T-cell (primary cell): Measurements from ENCODE around the gene TPD52L2. TPM values are rescaled to one million over a fixed set of nuclear protein-coding genes. Genes with fewer than 3 reads are reported as not detected.

Experiments
- ATAC-seq, 4 experiments: fragments of 200-7000 bp in 3 of 4; fragments of 150-1000 bp in 1 of 4; cut with Tn5 transposase; replicated peaks in 1 of 4; 1 replicate in 3 of 4; 2 replicates in 1 of 4; pipeline ENCODE4 v1.10.0; 2021; ENCODE audit warnings: moderate library complexity in 3 of 4, mild to moderate bottlenecking in 2 of 4, moderate number of reproducible peaks in 1 of 4
- CTCF ChIA-PET, 2 donors: fragments of 300-600 bp; sonication (Branson Sonifier 250); formaldehyde crosslinking; loops; one replicate each; lab custom pipeline; 2022; ENCODE audit warnings: antibody characterized with exemption in 2 of 2; lab: Charles Lee
- POLR2A ChIA-PET, 2 donors: fragments of 300-600 bp; sonication (Branson Sonifier 250); formaldehyde crosslinking; loops; one replicate each; lab custom pipeline; 2022; ENCODE audit warnings: antibody characterized with exemption in 2 of 2; lab: Charles Lee
- DNase-seq, 35 experiments: peaks; one replicate each; pipeline versions ENCODE4 v3.0.0 to v3.0.0-alpha.2; 2013 to 2023
- H3K27ac ChIP-seq: one replicate; pipeline ENCODE4 v1.5.1; 2013; ENCODE audit warnings: low read length
- H3K27me3 ChIP-seq, 2 experiments: replicated peaks in 1 of 2; 1 replicate in 1 of 2; 2 replicates in 1 of 2; pipeline versions ENCODE4 v1.6.1 to v1.7.0; 2013; ENCODE audit warnings: low read length in 1 of 2, mixed read lengths in 1 of 2; ENCODE audit not compliant: control insufficient read depth in 2 of 2, insufficient read depth in 2 of 2; ENCODE audit errors: extremely low read depth in 1 of 2
- H3K36me3 ChIP-seq, 2 donors: 1 replicate in 1 of 2; 2 replicates in 1 of 2; pipeline versions ENCODE4 v1.6.1 to v1.7.0; 2013; ENCODE audit warnings: low read length in 1 of 2; ENCODE audit not compliant: control insufficient read depth in 2 of 2, insufficient read depth in 1 of 2; ENCODE audit errors: extremely low read depth in 1 of 2
- H3K4me1 ChIP-seq, 2 experiments: 1 replicate in 1 of 2; 2 replicates in 1 of 2; pipeline versions ENCODE4 v1.6.1 to v1.7.0; 2013; ENCODE audit warnings: low read length in 2 of 2, mixed read lengths in 1 of 2; ENCODE audit not compliant: insufficient read depth in 2 of 2, control insufficient read depth in 1 of 2; ENCODE audit errors: extremely low read depth in 1 of 2
- H3K4me3 ChIP-seq, 2 donors: 1 replicate in 1 of 2; 2 replicates in 1 of 2; pipeline versions ENCODE4 v1.5.1 to v1.7.0; 2013; ENCODE audit warnings: mild to moderate bottlenecking in 2 of 2, low read length in 1 of 2, moderate library complexity in 1 of 2; ENCODE audit not compliant: control insufficient read depth in 1 of 2; ENCODE audit errors: extremely low read depth in 1 of 2
- H3K9me3 ChIP-seq: 2 replicates; pipeline ENCODE4 v1.7.0; 2013
- H3K27ac Mint-ChIP-seq, 2 donors: one replicate each; pipeline ENCODE4 v1.8.0; 2020 to 2021; ENCODE audit warnings: mild to moderate bottlenecking in 2 of 2, mixed read lengths in 2 of 2
- H3K27me3 Mint-ChIP-seq, 2 donors: one replicate each; pipeline ENCODE4 v1.8.0; 2021 to 2022; ENCODE audit warnings: mixed read lengths in 2 of 2
- H3K36me3 Mint-ChIP-seq: one replicate; pipeline ENCODE4 v1.8.0; 2021; ENCODE audit warnings: mixed read lengths
- H3K4me1 Mint-ChIP-seq, 3 donors: one replicate each; pipeline ENCODE4 v1.8.0; 2020 to 2022; ENCODE audit warnings: mixed read lengths in 3 of 3, mild to moderate bottlenecking in 1 of 3
- H3K4me3 Mint-ChIP-seq, 3 donors: one replicate each; pipeline ENCODE4 v1.8.0; 2020 to 2022; ENCODE audit warnings: mild to moderate bottlenecking in 3 of 3, mixed read lengths in 3 of 3, moderate library complexity in 3 of 3
- H3K9me3 Mint-ChIP-seq, 3 donors: one replicate each; pipeline ENCODE4 v1.8.0; 2020 to 2022; ENCODE audit warnings: mixed read lengths in 3 of 3
- WGBS: methylation state at CpG from one replicate; pipeline ENCODE4 v1.1.5; 2013; ENCODE audit warnings: missing lambda C conversion rate; ENCODE audit not compliant: insufficient coverage; 5-methylcytosine and 5-hydroxymethylcytosine counted together
- total RNA-seq, 35 experiments: library from RNA in 6 of 35; stranded (reverse) in 6 of 35; fragments of 120-200 nt in 1 of 35; gene quantifications; one replicate each; pipeline versions ENCODE4 v1.2.1 to v1.2.4 and lab custom pipeline; 2013 to 2026

TPD52L2 gene
- total RNA-seq, 5 donors from 2014 or later (not counting 1 experiment from before 2014, with no cell fraction given): 27.8 to 44.1 (median 39.3) TPM

GRCh38 chr20:63885264-63886053 is 20.4 kb downstream of the TPD52L2 start:
- H3K27ac Mint-ChIP-seq: no peak overlapping the region
- H3K27me3 ChIP-seq: no peaks in the 10 kb centered on the region
- no peaks in the 10 kb centered on the region for H3K9me3 ChIP-seq
- no peak overlapping the region for H3K4me3 ChIP-seq
- DNase-seq (no peak), ATAC-seq (no peak)
- H3K4me3 Mint-ChIP-seq: no peak overlapping the region
- ChIA-PET POLR2A (no interaction called here), CTCF (no interaction called here)
- H3K27ac ChIP-seq: no peak overlapping the region
- H3K4me1 Mint-ChIP-seq: no peaks in the 10 kb centered on the region
- peaks cover 34 to 65% of the 10 kb centered on the region in 2 donors for H3K36me3 ChIP-seq
- H3K9me3 Mint-ChIP-seq: no peaks in the 10 kb centered on the region
- H3K27me3 Mint-ChIP-seq: no peaks in the 10 kb centered on the region
- peaks cover 0 to 3% of the 10 kb centered on the region in 2 experiments for H3K4me1 ChIP-seq
- WGBS: 93% methylated on average over 25 of the region's 27 CpGs
- peaks cover 27% of the 10 kb centered on the region for H3K36me3 Mint-ChIP-seq

DNA sequence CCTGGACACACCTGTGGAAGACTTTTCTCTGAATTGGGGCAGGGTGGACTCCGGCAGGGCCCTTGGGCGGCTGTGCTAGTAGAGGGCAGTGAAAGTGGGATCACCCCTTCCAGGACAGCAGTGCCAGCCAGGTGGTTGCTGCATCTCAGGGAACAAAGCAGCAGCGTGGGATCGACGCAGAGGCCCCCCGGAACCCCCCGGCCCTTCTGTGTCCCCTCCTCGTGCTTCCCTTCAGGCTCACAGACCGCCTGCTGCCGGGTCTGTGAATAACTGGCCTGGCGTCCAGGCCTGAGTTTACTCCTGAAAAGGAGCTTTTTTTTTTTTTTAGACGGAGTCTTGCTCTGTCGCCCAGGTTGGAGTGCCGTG is 21.0 kb downstream of the TPD52L2 start:
- Histone ChIP-seq H3K4me3 (no peak overlapping the region), H3K27me3 (no peaks in the 10 kb centered on the region), H3K36me3 (peaks cover 35 to 71% of the 10 kb centered on the region in 2 donors), H3K27ac (no peak overlapping the region), H3K4me1 (peaks cover 0 to 3% of the 10 kb centered on the region in 2 experiments), H3K9me3 (no peaks in the 10 kb centered on the region)
- DNase-seq (no peak), ATAC-seq (no peak)
- no peak overlapping the region for H3K4me3 Mint-ChIP-seq
- H3K9me3 Mint-ChIP-seq: no peaks in the 10 kb centered on the region
- no peaks in the 10 kb centered on the region for H3K27me3 Mint-ChIP-seq
- peaks cover 27% of the 10 kb centered on the region for H3K36me3 Mint-ChIP-seq
- no peaks in the 10 kb centered on the region for H3K4me1 Mint-ChIP-seq
- ChIA-PET CTCF (no interaction called here), POLR2A (no interaction called here)
- 93% methylated on average over 11 of the region's 14 CpGs for WGBS
- H3K27ac Mint-ChIP-seq: no peak overlapping the region

GRCh38 chr20:63886921-63887320 is 21.9 kb downstream of the TPD52L2 start:
- ChIA-PET CTCF (no interaction called here), POLR2A (no interaction called here)
- peaks cover 27% of the 10 kb centered on the region for H3K36me3 Mint-ChIP-seq

DNA sequence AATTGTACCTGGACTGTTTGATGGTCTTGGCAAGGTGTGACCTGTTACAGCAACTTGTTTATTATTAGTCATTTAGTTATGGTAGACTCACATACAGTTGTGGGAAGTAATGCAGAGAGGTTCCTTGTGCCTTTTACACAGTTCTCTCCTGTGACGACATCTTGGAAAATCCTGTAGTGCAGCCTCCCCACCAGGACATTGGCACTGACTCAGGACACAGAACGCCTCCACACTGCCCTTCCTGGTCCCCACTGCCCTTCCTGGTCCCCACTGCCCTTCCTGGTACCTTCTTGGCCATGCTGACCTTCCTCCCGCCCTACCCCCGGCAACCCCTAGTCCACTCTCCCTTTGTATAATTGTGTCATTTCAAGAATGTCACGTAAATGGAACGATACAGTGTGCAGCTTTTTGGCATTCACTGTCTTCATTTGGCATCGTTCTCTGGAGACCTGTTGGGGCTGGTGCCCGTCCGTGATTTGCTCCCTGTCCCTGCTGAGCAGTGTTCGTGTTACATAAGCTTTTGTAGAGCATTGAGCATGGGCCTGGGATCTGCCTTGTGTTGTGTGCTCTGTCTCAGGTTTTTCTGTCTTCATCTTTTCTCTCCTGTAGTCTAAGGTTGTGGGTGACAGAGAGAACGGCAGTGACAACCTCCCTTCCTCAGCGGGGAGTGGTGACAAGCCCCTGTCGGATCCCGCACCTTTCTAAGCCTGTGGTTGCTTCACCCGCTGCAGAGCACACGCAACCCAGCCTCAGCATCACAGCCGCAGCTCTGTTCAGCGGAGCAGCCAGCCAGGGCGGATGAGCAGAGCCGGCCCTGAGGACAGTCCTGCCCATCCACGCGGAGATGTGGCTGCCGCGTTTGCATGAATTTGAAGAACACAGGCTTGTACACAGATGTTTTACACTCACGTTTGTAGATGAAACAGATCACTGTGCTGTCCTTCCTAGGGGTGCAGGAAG is 24.5 kb downstream of the TPD52L2 start:
- 94% methylated on average over 22 of the region's 25 CpGs for WGBS
- Histone ChIP-seq H3K4me3 (no peak overlapping the region), H3K27me3 (no peaks in the 10 kb centered on the region), H3K4me1 (peaks cover 0 to 8% of the 10 kb centered on the region in 2 experiments), H3K27ac (no peak overlapping the region), H3K9me3 (no peaks in the 10 kb centered on the region), H3K36me3 (peaks cover 18 to 54% of the 10 kb centered on the region in 2 donors)
- no peak for ATAC-seq
- DNase-seq: no peak
- Mint-ChIP-seq H3K27me3 (no peaks in the 10 kb centered on the region), H3K4me1 (peaks cover 6 to 7% (median 6%) of the 10 kb centered on the region in 3 donors), H3K4me3 (no peak overlapping the region), H3K27ac (no peak overlapping the region), H3K9me3 (no peaks in the 10 kb centered on the region), H3K36me3 (peaks cover 20% of the 10 kb centered on the region)
- ChIA-PET POLR2A (no interaction called here), CTCF (no interaction called here)

More at GRCh38 chr20:63886921-63887320, 21.9 kb downstream of the TPD52L2 start:
- H3K4me3 Mint-ChIP-seq: no peak overlapping the region
- H3K9me3 ChIP-seq: no peaks in the 10 kb centered on the region
- H3K36me3 ChIP-seq: peaks cover 32 to 74% of the 10 kb centered on the region in 2 donors
- H3K4me1 ChIP-seq: peaks cover 0 to 3% of the 10 kb centered on the region in 2 experiments
- H3K4me1 Mint-ChIP-seq: no peaks in the 10 kb centered on the region
- H3K27ac ChIP-seq: no peak overlapping the region
- ATAC-seq (no peak), DNase-seq (no peak)
- no peak overlapping the region for H3K4me3 ChIP-seq
- H3K27me3 ChIP-seq: no peaks in the 10 kb centered on the region
- no peaks in the 10 kb centered on the region for H3K27me3 Mint-ChIP-seq
- H3K27ac Mint-ChIP-seq: no peak overlapping the region
- WGBS: 93% methylated on average over 6 of the region's 11 CpGs
- no peaks in the 10 kb centered on the region for H3K9me3 Mint-ChIP-seq

DNA sequence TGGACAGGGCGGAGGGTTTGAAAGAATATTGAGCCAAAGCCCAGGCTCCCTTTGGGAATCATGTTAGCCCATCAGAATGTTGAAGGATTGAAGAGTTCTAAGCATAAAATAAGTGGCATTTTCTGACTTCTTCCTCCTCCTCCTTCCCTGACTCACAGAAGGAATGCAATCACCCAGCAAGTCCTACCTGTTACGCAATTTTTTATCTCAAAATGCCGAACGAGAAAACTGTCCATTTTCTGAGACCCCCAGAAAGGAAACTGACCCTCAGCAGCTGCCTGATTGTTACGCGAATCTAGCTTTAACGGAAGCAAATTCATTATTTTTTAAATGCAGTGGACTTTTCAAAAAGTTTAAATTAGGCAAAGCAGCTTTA is 25.1 kb downstream of the TPD52L2 start:
- Mint-ChIP-seq H3K36me3 (peaks cover 19% of the 10 kb centered on the region), H3K27me3 (no peaks in the 10 kb centered on the region), H3K4me3 (no peak overlapping the region), H3K4me1 (peaks cover 7 to 8% (median 7%) of the 10 kb centered on the region in 3 donors), H3K27ac (no peak overlapping the region), H3K9me3 (no peaks in the 10 kb centered on the region)
- ChIA-PET POLR2A (no interaction called here), CTCF (no interaction called here)
- DNase-seq (no peak), ATAC-seq (no peak)
- H3K4me1 ChIP-seq: peaks cover 0 to 8% of the 10 kb centered on the region in 2 experiments
- H3K4me3 ChIP-seq: no peak overlapping the region
- H3K9me3 ChIP-seq: no peaks in the 10 kb centered on the region
- no peak overlapping the region for H3K27ac ChIP-seq
- 100% methylated on average over 4 of the region's 7 CpGs for WGBS
- peaks cover 16 to 47% of the 10 kb centered on the region in 2 donors for H3K36me3 ChIP-seq
- no peaks in the 10 kb centered on the region for H3K27me3 ChIP-seq

- Histone ChIP-seq H3K9me3 (no peaks in the 10 kb centered on the region), H3K27ac (no peak overlapping the region), H3K36me3 (peaks cover 16 to 44% of the 10 kb centered on the region in 2 donors), H3K4me1 (peaks cover 0 to 8% of the 10 kb centered on the region in 2 experiments), H3K4me3 (no peak overlapping the region), H3K27me3 (no peaks in the 10 kb centered on the region)
- no peak for DNase-seq
- Mint-ChIP-seq H3K27me3 (no peaks in the 10 kb centered on the region), H3K27ac (no peak overlapping the region), H3K4me3 (no peak overlapping the region), H3K4me1 (peaks cover 7 to 8% (median 7%) of the 10 kb centered on the region in 3 donors), H3K36me3 (peaks cover 19% of the 10 kb centered on the region), H3K9me3 (no peaks in the 10 kb centered on the region)
- ChIA-PET POLR2A (no interaction called here), CTCF (no interaction called here)
- WGBS: 93% methylated on average over 2 of the region's 7 CpGs
- ATAC-seq: no peak
These were observed 25.5 kb downstream of the TPD52L2 start for GRCh38 chr20:63890616-63891015.
